ENCODE measurements around the gene STK24.

- TF ChIP-seq CTCF (IDR thresholded peaks at IDR 0.05) (no peak), POLR2A (IDR thresholded peaks at IDR 0.05) (no peak), EP300 (IDR thresholded peaks at IDR 0.05) (peak in 1 of 2 donors; percentile 43)
These were observed 69.6 kb downstream of the STK24 start for GRCh38 chr13:98507282-98507797.

Data from tibial nerve (tissue), 4 donors.